NCI-H2196 treated with DMSO at 0.1 percent for 48 hours (cell line): Measurements from ENCODE around the gene TPM4.
"Not testable (repeated sequence)": the region's sequence is repeated elsewhere in the genome, so short reads cannot be mapped to it uniquely, and the experiment has no call there.

Source experiments
- DNase-seq: peaks from one replicate; lab custom pipeline; 2025; ENCODE audit not compliant: unreplicated experiment; lab: John Stamatoyannopoulos, UW

Gene TPM4

DNA sequence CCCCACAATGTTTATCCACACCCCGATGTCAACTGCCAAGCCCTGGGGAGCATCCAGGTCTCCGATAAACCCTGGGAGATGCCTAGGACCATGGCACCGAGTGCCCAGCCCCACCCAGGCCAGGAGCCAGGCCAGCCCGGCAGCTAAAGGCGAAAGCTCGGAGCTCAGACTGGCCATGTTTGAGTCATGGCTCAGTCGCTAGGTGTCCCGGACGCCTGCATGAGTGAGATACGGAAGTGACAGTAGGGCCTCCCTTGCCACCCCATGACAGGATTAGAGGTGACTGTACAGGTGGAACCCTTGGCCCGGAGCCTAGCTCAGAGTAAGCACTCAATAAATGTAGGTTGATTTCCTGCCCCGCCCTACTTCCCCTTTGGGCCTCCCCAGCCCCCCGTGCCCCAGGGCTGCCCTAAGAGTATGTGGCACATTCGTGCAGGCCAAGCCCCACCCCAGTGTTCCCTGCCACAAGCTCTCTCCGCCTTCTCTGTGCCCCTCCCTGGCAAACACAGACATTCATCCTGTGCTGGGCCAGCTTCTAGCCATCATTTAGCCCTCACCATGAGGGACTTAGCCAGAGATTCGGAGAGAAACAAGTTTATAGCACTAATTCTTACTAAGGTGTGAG lies 5.8 kb upstream of the TPM4 start:
- DNase-seq = no peak

- DNase-seq = no peak
These were observed 5.1 kb upstream of the TPM4 start for GRCh38 chr19:16071072-16071691.

DNA sequence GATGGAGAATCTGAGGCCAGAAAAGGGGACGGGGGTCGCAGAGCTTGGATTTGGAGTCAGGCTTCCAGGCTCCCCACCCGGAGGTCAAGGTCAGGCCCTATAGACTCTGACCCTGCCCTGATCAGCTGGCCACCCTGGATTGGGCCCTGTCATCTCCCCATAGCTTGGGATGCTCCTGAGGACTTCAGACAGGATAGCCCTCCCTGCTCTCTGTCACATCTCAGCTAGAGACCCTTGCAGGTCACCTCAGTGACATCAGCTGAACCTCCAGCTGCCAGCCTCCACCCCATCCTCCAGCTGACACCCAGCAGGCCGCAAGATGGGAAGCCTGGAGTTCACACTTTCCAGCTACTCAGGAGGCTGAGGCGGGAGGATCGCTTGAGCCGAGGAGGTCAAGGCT lies 2.8 kb upstream of the TPM4 start:
- DNase-seq = no peak

- DNase-seq = no peak
These were observed 2.3 kb upstream of the TPM4 start for GRCh38 chr19:16073988-16074387.

GRCh38 chr19:16074488-16075365 lies 1.6 kb upstream of the TPM4 start:
- DNase-seq = no peak

DNA sequence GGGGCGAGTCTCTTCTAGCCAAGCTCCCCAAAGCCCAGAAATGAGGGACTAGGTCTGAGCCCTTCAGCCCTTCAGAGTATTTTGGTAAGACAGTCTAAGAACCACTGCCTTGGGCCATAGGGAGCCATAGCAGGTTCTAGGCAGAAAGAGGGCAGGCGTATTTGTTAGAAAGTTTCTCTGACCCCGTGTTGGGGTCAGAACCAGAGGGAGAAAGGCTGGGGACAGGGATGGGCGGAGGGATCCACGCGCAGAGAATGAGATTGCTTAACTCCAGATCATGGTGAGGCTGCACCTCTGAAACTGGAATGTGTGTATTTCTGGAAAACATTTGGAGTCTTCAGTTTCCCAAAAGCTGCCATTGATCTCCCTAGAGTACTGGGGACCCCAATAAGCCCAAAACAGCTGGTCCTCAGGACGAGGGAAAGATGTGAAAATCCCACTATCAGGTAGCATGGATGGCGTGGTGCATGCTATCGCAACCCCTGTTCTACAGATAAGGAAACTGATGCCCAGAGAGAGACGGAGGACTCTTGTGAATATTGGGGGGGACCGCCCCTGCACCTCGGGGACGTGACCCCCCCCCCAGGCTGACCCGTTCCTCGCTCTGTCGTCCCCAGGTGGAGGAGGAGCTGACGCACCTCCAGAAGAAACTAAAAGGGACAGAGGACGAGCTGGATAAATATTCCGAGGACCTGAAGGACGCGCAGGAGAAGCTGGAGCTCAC lies 703 bp upstream of the TPM4 start:
- no peak for DNase-seq

DNA sequence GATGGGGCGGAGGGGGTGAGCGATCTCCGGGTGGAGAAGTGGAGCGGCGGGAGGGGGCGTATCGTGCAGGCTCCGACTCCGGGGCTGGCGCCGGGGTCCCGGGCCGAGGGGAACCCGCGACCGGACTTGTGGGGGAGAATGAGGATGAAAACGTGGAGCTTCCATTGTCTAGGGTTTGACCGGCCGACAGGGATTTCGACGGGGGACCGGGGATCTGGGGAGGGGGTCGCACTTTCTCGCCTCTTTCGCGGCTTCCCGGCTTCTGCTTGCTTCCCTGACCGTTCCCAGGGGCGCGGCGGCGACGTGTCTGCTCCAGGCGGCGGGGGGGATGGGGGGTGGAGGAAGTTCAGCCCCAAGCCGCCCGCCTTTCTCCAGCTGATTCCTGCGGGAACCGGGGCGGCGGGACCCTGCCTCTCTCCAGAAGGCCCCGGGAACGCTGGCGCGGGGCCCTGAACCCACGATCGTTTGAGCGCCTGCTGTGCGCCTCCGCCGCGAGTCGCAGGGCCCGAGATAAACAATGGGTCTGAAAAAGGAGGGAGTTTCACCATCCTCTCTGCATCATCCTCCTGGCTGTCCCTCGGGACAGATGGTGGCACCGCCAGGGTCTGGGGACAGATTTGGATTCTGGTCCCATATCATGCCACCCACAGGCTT lies 790 bp downstream of the TPM4 start:
- no peak for DNase-seq

DNA sequence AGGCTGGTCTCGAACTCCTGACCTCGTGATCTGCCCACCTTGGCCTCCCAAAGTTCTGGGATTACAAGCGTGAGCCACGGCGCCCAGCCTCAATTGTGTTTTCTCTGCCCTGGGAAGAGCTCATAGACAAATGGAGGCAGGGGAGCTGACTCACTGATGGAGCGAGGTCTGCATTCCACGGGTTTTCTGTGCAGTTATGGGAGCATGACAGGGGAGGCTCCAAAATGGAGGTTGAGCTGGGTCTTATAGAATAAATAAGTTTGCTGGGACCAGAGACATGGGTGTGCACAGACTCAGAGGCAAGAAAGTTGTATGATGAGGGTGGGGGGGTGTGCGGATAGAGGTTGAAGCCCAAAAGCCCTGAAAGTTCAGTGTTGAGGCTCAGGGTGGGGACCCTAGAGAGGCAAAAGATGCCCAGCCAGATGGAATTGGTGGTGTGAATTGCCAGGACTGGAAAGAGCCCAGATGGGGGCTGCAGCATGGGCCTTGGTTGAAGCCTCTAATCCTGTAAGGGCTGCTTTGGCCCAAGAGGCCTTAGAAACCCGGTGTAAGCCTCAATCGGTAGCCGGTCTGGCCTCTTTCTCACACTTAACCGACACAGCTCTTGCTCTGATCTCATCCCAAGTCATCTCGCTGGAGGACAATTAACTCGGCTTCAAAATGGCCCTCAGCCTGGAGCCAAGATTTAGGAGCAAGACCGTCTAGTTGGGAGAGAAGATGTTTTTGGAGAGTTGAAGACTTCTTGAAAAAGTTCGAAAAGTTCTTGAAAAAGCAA lies 1.9 kb downstream of the TPM4 start:
- no peak for DNase-seq

- DNase-seq = peak; percentile 40
These were observed 2.7 kb downstream of the TPM4 start for GRCh38 chr19:16078759-16079707.

GRCh38 chr19:16084067-16084685 lies 7.9 kb downstream of the TPM4 start:
- DNase-seq = no peak

DNA sequence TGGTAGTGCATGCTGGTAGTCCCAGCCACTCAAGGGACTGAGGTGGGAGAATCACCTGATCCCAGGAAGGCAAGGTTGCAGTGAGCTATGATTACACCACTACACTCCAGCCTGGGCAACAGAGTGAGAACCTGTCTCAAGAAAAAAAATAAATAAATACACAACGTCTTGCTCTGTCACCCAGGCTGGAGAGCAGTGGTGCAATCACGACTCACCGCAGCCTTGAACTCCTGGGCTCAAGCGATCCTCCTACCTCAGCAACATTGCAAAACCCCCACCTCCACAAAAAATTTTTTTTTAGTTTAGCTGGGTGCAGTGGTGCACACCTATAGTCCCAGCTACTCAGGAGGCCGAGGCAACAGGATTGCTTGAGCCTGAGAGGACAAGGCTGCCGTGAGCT lies 8.8 kb downstream of the TPM4 start:
- DNase-seq = no peak

GRCh38 chr19:16087404-16087803 lies 11.1 kb downstream of the TPM4 start:
- not testable (repeated sequence) for DNase-seq

DNA sequence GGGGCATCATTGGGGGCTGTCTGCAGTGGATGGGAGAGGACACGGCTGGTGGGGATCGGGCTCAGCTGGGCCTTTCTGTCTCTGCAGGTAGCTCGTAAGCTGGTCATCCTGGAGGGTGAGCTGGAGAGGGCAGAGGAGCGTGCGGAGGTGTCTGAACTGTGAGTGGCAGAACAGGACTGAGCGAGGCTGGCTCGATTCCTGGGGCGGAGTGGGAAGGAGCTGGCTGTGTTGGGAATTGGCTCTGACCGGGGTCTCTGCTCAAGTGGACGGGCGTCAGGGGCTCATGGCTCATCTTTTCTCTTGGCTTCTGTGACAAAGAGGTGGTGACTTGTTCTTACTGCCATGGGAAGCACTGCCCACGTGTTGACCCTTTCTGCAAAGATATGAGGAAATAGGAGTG lies 11.6 kb downstream of the TPM4 start:
- no peak for DNase-seq

GRCh38 chr19:16088351-16089009 lies 12.2 kb downstream of the TPM4 start:
- no peak for DNase-seq

DNA sequence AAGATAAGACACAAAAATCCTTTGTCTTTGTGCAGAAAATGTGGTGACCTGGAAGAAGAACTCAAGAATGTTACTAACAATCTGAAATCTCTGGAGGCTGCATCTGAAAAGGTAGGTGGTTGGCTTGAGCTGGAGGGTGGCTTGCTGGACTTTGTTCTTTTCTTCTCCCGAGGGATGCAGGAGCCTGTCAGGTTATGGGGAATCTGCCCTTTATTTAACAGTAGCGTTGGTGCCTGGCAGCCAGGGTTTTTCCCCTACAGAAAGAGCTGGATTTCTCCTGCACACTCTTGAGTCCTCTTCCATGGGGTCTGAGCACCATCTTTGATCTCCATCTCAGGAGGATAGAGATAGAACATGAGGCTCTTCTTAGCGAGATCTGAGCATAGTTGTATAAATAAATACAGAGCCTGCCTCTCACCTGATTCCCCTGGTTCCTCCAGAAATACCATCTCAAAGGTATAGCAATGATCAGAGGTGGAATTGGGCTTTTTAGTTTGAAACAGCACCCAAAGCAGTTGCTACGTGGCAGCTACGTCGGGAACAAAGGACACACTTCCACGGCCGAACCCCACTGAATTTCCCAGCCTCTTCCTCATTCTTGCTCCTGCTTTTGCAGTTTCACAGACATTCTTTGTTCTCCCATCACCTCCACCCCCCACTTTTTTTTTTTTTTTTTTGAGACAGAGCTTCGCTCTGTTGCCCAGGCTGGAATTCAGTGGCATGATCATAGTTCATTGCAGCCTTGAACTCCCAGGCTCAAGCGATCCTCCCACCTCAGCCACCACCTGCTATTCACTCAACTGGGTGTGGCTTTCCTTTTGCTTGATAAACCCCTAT lies 12.9 kb downstream of the TPM4 start:
- no peak for DNase-seq

- DNase-seq = no peak
These were observed 15.5 kb downstream of the TPM4 start for GRCh38 chr19:16091546-16092475.
